Measurements from ENCODE around the gene IFI27L1.

- no peak for TF ChIP-seq ZNF350 (CRISPR knock-in tag; IDR thresholded peaks at IDR 0.05; ENCODE audit: borderline replicate concordance, low read depth)
- TF ChIP-seq ZNF766 (CRISPR knock-in tag; IDR thresholded peaks at IDR 0.05; ENCODE audit: borderline replicate concordance): no peak
- no peak for TF ChIP-seq SMC3 (IDR thresholded peaks at IDR 0.05; ENCODE audit: low read length)
- TF ChIP-seq DPF2 (CRISPR knock-in tag; IDR thresholded peaks at IDR 0.05; ENCODE audit: borderline replicate concordance, low read depth): no peak
- TF ChIP-seq, protein P1, sequence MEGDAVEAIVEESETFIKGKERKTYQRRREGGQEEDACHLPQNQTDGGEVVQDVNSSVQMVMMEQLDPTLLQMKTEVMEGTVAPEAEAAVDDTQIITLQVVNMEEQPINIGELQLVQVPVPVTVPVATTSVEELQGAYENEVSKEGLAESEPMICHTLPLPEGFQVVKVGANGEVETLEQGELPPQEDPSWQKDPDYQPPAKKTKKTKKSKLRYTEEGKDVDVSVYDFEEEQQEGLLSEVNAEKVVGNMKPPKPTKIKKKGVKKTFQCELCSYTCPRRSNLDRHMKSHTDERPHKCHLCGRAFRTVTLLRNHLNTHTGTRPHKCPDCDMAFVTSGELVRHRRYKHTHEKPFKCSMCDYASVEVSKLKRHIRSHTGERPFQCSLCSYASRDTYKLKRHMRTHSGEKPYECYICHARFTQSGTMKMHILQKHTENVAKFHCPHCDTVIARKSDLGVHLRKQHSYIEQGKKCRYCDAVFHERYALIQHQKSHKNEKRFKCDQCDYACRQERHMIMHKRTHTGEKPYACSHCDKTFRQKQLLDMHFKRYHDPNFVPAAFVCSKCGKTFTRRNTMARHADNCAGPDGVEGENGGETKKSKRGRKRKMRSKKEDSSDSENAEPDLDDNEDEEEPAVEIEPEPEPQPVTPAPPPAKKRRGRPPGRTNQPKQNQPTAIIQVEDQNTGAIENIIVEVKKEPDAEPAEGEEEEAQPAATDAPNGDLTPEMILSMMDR (CRISPR knock-in tag; IDR thresholded peaks at IDR 0.05): no peak
- no peak for TF ChIP-seq TFAP4 (IDR thresholded peaks at IDR 0.05; ENCODE audit: borderline replicate concordance, low read depth)
- TF ChIP-seq, protein P2, sequence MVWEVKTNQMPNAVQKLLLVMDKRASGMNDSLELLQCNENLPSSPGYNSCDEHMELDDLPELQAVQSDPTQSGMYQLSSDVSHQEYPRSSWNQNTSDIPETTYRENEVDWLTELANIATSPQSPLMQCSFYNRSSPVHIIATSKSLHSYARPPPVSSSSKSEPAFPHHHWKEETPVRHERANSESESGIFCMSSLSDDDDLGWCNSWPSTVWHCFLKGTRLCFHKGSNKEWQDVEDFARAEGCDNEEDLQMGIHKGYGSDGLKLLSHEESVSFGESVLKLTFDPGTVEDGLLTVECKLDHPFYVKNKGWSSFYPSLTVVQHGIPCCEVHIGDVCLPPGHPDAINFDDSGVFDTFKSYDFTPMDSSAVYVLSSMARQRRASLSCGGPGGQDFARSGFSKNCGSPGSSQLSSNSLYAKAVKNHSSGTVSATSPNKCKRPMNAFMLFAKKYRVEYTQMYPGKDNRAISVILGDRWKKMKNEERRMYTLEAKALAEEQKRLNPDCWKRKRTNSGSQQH (CRISPR knock-in tag; IDR thresholded peaks at IDR 0.05; ENCODE audit: low read depth): no peak
- no peak for TF ChIP-seq ZNF614 (CRISPR knock-in tag; IDR thresholded peaks at IDR 0.05; ENCODE audit: borderline replicate concordance)
- no peak for TF ChIP-seq ELF1 (CRISPR knock-in tag; IDR thresholded peaks at IDR 0.05)
- no peak for TF ChIP-seq CREB1 (IDR thresholded peaks at IDR 0.05)
- no peak for TF ChIP-seq CREB1 (CRISPR knock-in tag; IDR thresholded peaks at IDR 0.05)
- TF ChIP-seq, protein P3, sequence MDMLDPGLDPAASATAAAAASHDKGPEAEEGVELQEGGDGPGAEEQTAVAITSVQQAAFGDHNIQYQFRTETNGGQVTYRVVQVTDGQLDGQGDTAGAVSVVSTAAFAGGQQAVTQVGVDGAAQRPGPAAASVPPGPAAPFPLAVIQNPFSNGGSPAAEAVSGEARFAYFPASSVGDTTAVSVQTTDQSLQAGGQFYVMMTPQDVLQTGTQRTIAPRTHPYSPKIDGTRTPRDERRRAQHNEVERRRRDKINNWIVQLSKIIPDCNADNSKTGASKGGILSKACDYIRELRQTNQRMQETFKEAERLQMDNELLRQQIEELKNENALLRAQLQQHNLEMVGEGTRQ (IDR thresholded peaks at IDR 0.05; ENCODE audit: low read depth, low read length): no peak
- TF ChIP-seq, protein P3 (CRISPR knock-in tag; IDR thresholded peaks at IDR 0.05; ENCODE audit: borderline replicate concordance): no peak
- no peak for TF ChIP-seq FOXP1 (IDR thresholded peaks at IDR 0.05)
- TF ChIP-seq FOXP1 (CRISPR knock-in tag; IDR thresholded peaks at IDR 0.05): no peak
- TF ChIP-seq, protein P4, sequence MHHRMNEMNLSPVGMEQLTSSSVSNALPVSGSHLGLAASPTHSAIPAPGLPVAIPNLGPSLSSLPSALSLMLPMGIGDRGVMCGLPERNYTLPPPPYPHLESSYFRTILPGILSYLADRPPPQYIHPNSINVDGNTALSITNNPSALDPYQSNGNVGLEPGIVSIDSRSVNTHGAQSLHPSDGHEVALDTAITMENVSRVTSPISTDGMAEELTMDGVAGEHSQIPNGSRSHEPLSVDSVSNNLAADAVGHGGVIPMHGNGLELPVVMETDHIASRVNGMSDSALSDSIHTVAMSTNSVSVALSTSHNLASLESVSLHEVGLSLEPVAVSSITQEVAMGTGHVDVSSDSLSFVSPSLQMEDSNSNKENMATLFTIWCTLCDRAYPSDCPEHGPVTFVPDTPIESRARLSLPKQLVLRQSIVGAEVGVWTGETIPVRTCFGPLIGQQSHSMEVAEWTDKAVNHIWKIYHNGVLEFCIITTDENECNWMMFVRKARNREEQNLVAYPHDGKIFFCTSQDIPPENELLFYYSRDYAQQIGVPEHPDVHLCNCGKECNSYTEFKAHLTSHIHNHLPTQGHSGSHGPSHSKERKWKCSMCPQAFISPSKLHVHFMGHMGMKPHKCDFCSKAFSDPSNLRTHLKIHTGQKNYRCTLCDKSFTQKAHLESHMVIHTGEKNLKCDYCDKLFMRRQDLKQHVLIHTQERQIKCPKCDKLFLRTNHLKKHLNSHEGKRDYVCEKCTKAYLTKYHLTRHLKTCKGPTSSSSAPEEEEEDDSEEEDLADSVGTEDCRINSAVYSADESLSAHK (CRISPR knock-in tag; IDR thresholded peaks at IDR 0.05; ENCODE audit: borderline replicate concordance): no peak
These were observed 17.9 kb downstream of the IFI27L1 start for GRCh38 chr14:94099006-94099405.
